ENCODE data around the gene KIF26B.
"Not testable (repeated sequence)": the region's sequence is repeated elsewhere in the genome, so short reads cannot be mapped to it uniquely, and the experiment has no call there.

DNA sequence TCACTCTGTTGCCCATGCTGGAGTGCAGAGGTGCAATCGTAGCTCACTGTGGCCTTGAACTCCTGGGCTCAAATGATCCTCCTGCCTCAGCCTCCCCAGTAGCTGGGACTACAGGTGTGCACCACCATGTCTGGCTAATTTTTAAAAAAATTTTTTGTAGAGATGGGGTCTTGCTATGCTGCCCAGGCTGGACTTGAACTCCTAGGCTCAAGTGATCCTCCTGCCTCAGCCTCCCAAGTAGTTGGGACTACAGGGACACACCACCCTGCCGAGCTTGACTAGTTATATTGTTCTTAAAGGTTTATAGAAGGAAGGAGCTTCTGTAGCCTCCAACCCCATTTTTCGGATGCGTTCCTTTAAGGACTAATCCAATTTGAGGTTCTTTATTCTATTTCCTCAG, 248.2 kb downstream of the KIF26B start:
- not testable (repeated sequence) for TF ChIP-seq ZNF274 (IDR thresholded peaks at IDR 0.05; ENCODE audit: low read depth, low read length); YY1 (IDR thresholded peaks at IDR 0.05; ENCODE audit: insufficient read depth, insufficient read length)

All from NT2/D1 (cell line).